Breast epithelium (tissue), 3 donors: ENCODE data around the gene CXCL14.

Source experiments
- POLR2A ChIP-seq: fragments of 450-650 bp; IDR thresholded peaks from one replicate; pipeline ENCODE4 v1.6.1; 2016; ENCODE audit warnings: antibody characterized with exemption, mild to moderate bottlenecking, moderate library complexity
- TF ChIP-seq, protein P1 (sequence below), 3 donors: fragments of 450-650 bp; IDR thresholded peaks; one replicate each; pipeline ENCODE4 v1.5.1; 2016 to 2017; ENCODE audit warnings: antibody characterized with exemption in 3 of 3, mild to moderate bottlenecking in 3 of 3, moderate library complexity in 3 of 3

DNA sequence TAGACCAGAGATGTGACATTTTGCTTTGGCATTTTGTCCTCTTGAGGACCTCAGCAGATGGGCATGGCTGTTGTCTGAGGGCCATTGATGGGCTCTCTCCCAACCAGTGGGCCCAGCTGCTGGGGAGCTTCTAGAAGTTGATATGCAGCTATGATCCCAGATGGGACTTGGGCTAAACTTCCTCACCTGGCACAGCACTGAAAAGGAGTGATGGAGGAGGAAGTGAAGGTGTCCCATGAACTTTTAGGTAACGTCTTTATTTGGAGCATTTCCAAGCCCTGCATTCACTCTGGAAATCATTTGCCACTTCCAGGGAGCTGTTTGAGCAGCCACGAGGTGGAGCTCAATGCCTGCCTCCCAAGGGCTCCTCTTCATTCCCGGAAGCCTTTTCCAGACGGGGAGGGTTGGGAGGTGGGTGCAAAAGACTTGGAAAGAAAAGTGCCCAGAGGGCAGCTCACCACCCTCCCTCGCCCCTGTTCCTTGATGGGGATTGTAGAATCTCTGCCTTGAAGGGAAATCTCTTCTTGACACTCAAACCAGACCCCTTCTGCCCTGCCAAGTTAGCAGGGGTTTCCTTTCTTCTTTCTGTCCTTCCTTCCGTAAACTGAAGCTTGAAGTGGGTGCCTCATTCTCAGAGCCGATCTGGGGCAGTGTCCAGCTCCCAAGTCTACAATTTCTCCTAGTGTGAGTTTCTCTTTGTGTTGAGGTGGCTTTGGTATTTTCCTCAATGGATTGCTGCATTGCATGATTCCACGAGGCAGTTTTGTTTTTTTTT, 24.9 kb downstream of the CXCL14 start:
- TF ChIP-seq, protein P1, sequence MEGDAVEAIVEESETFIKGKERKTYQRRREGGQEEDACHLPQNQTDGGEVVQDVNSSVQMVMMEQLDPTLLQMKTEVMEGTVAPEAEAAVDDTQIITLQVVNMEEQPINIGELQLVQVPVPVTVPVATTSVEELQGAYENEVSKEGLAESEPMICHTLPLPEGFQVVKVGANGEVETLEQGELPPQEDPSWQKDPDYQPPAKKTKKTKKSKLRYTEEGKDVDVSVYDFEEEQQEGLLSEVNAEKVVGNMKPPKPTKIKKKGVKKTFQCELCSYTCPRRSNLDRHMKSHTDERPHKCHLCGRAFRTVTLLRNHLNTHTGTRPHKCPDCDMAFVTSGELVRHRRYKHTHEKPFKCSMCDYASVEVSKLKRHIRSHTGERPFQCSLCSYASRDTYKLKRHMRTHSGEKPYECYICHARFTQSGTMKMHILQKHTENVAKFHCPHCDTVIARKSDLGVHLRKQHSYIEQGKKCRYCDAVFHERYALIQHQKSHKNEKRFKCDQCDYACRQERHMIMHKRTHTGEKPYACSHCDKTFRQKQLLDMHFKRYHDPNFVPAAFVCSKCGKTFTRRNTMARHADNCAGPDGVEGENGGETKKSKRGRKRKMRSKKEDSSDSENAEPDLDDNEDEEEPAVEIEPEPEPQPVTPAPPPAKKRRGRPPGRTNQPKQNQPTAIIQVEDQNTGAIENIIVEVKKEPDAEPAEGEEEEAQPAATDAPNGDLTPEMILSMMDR (IDR thresholded peaks at IDR 0.05) = no peak
- TF ChIP-seq POLR2A = no peak
